GM19395 (cell line): ENCODE results near the gene MET.

ENCODE experiments used
- ATAC-seq: cut with Tn5 transposase; IDR thresholded peaks from one replicate; pipeline ENCODE4 v1.9.1; 2021; ENCODE audit warnings: mild to moderate bottlenecking, moderate library complexity; ENCODE audit not compliant: unreplicated experiment

MET gene

GRCh38 chr7:116780966-116781365 is 109.0 kb downstream of the MET start:
- ATAC-seq = no peak

- ATAC-seq = no peak
Measured at GRCh38 chr7:116781584-116781983, 109.6 kb downstream of the MET start.

GRCh38 chr7:116782177-116782711 is 110.2 kb downstream of the MET start:
- ATAC-seq = no peak

- ATAC-seq = no peak
Measured at GRCh38 chr7:116783666-116784318, 111.8 kb downstream of the MET start.

- ATAC-seq = no peak
Measured at GRCh38 chr7:116784647-116785046, 112.7 kb downstream of the MET start.

GRCh38 chr7:116785843-116786242 is 113.8 kb downstream of the MET start:
- ATAC-seq = no peak

GRCh38 chr7:116786791-116787443 is 114.9 kb downstream of the MET start:
- ATAC-seq = peak; percentile 100

- no peak for ATAC-seq
Measured at GRCh38 chr7:116787881-116788280, 115.9 kb downstream of the MET start.

DNA sequence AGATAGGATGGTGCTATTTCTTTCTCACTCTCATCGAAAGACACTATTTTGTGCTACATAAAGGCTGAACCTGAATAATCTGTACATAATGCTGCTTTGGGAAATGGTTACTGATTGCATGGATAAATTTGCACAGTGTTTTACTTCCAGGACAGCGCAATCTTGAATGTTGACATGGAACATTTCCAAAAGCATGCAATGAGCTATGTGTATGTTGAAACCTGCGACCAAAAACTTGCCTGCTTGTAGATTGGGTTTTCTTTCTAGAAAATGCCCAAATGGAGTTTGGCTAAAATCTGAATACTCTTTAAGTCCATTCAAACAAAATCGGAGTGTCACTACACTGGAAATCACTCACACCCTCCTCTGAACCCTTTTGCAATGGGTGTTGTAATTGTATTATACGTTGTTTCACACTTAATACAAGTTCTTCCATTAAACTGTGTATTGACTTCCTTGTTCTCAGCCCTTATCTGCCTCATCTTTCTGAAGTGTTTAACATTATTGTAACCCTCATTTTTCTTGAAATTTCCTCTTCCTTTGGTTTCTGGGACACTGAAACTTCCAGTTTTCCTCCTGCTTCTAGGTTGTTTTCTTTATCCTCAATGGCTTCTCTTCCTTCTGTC is 116.7 kb downstream of the MET start:
- no peak for ATAC-seq

GRCh38 chr7:116790025-116790424 is 118.0 kb downstream of the MET start:
- ATAC-seq = no peak

- no peak for ATAC-seq
Measured at GRCh38 chr7:116792813-116793212, 120.8 kb downstream of the MET start.

DNA sequence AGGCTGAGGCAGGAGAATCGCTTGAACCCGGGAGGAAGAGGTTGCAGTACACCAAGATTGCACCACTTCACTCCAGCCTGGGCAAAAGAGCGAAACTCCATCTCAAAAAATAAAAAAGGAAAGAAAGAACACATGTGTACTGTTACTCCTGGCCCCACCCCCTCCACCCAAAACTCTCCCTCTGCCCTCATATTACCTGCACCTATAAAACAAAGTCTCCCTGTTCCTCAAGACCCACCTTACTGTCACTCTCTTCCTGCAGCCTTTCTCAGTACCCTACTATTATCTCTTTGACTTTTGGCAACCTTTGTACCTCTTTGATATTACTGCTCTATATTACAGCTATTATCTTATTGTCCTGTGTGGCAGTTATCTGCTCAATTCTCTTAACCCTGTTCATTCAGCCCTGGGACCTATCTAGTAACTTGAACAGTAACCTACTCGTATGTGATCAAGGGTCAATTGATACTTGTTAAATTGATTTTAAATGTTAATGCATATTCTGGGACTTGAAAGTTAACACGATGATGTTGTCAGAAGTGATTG is 121.9 kb downstream of the MET start:
- ATAC-seq = no peak

- no peak for ATAC-seq
Measured at GRCh38 chr7:116796471-116796870, 124.5 kb downstream of the MET start.

DNA sequence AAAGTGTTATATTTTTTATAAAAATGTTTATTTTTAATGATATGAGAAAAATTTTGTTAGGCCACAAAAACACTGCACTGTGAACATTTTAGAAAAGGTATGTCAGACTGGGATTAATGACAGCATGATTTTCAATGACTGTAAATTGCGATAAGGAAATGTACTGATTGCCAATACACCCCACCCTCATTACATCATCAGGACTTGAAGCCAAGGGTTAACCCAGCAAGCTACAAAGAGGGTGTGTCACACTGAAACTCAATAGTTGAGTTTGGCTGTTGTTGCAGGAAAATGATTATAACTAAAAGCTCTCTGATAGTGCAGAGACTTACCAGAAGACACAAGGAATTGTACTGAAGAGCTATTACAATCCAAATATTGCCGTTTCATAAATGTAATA is 125.6 kb downstream of the MET start:
- ATAC-seq = no peak

GRCh38 chr7:116798232-116798631 is 126.2 kb downstream of the MET start:
- ATAC-seq = no peak

DNA sequence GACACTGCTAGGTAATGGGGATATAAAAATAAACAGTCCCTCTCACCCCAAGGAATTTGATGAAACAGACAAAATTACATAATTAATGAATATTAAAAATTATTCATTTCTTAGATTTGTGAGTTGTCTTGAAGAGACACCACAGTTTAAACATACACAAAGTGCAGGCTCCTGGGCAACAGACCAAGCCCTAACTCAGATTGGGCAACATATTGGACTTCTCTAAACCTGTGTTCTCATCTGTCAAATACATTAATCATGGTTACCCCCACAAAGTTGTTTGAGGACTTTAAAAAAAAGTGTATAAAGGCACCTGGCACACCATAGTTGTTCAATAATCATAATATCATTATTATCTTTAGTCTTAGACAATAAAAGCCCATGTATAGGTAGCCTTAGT is 127.9 kb downstream of the MET start:
- ATAC-seq = no peak

- ATAC-seq = no peak
Measured at GRCh38 chr7:116800594-116800993, 128.6 kb downstream of the MET start.

DNA sequence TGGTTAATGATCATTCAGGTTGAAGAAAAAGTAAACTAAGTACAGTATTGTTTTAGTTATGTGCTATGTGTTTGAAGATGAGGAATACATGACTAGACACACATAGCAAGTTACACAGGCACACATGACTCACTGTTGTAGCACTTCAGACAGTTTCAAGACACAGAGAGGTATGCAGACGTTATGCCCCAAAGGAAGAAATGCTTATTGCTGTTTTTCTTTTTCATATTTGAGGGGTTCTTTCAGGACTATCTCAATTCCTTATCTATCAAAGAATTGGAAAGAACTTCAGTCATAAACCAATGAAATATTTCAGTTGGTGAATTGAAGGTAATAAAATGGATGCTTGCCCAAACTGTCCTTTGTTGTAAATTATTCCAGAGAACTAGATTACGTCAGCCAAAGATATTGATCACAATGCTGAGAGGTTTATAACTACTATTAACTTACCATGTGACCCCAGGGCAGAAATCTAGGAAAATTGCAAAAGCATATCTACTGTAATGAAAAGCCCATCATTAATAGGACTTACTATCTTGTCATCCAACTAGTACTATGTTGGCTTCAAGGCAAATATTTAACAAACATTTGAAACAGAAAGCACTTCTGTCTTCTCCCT is 129.2 kb downstream of the MET start:
- no peak for ATAC-seq

- no peak for ATAC-seq
Measured at GRCh38 chr7:116802144-116802745, 130.2 kb downstream of the MET start.

- ATAC-seq = peak; percentile 85
Measured at GRCh38 chr7:116802746-116803152, 130.8 kb downstream of the MET start.

DNA sequence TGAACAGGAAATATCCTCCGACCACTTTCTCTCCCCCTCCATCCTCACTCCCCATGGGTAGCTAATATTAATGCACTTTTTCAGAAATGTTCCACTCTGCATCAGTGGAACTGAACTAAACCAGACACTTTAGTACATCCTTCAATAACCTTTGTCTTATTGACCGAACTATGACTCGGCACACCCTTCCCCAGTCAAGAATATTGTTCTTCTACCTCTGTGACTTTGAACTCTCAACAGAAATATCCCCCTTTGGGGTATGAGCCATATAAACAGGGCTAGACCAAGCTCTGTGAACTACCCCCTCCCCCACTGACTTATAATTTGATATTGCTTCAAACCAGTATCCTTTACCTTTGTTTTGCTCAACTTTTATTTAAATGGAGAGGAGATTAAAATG is 132.5 kb downstream of the MET start:
- ATAC-seq = no peak
